ENCODE measurements around the gene FGFRL1.

The FGFRL1 gene

GRCh38 chr4:1058997-1059665 is 47.7 kb downstream of the FGFRL1 start:
- Mint-ChIP-seq H3K9me3 (no peaks in the 10 kb centered on the region), H3K4me1 (ENCODE audit: low read depth) (peaks cover 18% of the 10 kb centered on the region), H3K4me3 (no peak overlapping the region), H3K27ac (no peak overlapping the region), H3K27me3 (ENCODE audit: low read depth) (peaks cover 17% of the 10 kb centered on the region), H3K36me3 (ENCODE audit: low read depth) (no peaks in the 10 kb centered on the region)

GRCh38 chr4:1060121-1060520 is 48.7 kb downstream of the FGFRL1 start:
- Mint-ChIP-seq H3K27me3 (ENCODE audit: low read depth) (peaks cover 27% of the 10 kb centered on the region), H3K9me3 (no peaks in the 10 kb centered on the region), H3K27ac (no peak overlapping the region), H3K4me1 (ENCODE audit: low read depth) (peaks cover 18% of the 10 kb centered on the region), H3K4me3 (no peak overlapping the region), H3K36me3 (ENCODE audit: low read depth) (no peaks in the 10 kb centered on the region)

- no peak overlapping the region for H3K27ac Mint-ChIP-seq
Observed at GRCh38 chr4:1060621-1061020, 49.2 kb downstream of the FGFRL1 start.

GRCh38 chr4:1061056-1061700 is 49.8 kb downstream of the FGFRL1 start:
- Mint-ChIP-seq H3K27me3 (ENCODE audit: low read depth) (peaks cover 31% of the 10 kb centered on the region), H3K9me3 (no peaks in the 10 kb centered on the region), H3K4me3 (no peak overlapping the region), H3K4me1 (ENCODE audit: low read depth) (peaks cover 14% of the 10 kb centered on the region), H3K27ac (no peak overlapping the region), H3K36me3 (ENCODE audit: low read depth) (no peaks in the 10 kb centered on the region)

More at GRCh38 chr4:1060621-1061020, 49.2 kb downstream of the FGFRL1 start:
- Mint-ChIP-seq H3K36me3 (ENCODE audit: low read depth) (no peaks in the 10 kb centered on the region), H3K4me1 (ENCODE audit: low read depth) (peaks cover 18% of the 10 kb centered on the region), H3K27me3 (ENCODE audit: low read depth) (peaks cover 31% of the 10 kb centered on the region), H3K9me3 (no peaks in the 10 kb centered on the region), H3K4me3 (no peak overlapping the region)

- peaks cover 13% of the 10 kb centered on the region for H3K4me1 Mint-ChIP-seq (ENCODE audit: low read depth)
- H3K27ac Mint-ChIP-seq, result no peak overlapping the region
- H3K27me3 Mint-ChIP-seq (ENCODE audit: low read depth), result peaks cover 31% of the 10 kb centered on the region
- H3K4me3 Mint-ChIP-seq, result no peak overlapping the region
- no peaks in the 10 kb centered on the region for H3K36me3 Mint-ChIP-seq (ENCODE audit: low read depth)
- no peaks in the 10 kb centered on the region for H3K9me3 Mint-ChIP-seq
Observed at GRCh38 chr4:1061760-1062159, 50.3 kb downstream of the FGFRL1 start.

GRCh38 chr4:1062419-1062818 is 51.0 kb downstream of the FGFRL1 start:
- H3K4me1 Mint-ChIP-seq (ENCODE audit: low read depth), result peaks cover 13% of the 10 kb centered on the region
- H3K27me3 Mint-ChIP-seq (ENCODE audit: low read depth), result peaks cover 34% of the 10 kb centered on the region
- peak overlapping the region; percentile 57 for H3K4me3 Mint-ChIP-seq

GRCh38 chr4:1065732-1066131 is 54.3 kb downstream of the FGFRL1 start:
- no peak overlapping the region for H3K27ac Mint-ChIP-seq
- H3K4me3 Mint-ChIP-seq, result no peak overlapping the region
- H3K9me3 Mint-ChIP-seq, result no peaks in the 10 kb centered on the region
- peaks cover 13% of the 10 kb centered on the region for H3K4me1 Mint-ChIP-seq (ENCODE audit: low read depth)
- H3K36me3 Mint-ChIP-seq (ENCODE audit: low read depth), result no peaks in the 10 kb centered on the region
- H3K27me3 Mint-ChIP-seq (ENCODE audit: low read depth), result peaks cover 50% of the 10 kb centered on the region

More at GRCh38 chr4:1062419-1062818, 51.0 kb downstream of the FGFRL1 start:
- no peaks in the 10 kb centered on the region for H3K36me3 Mint-ChIP-seq (ENCODE audit: low read depth)
- H3K9me3 Mint-ChIP-seq, result no peaks in the 10 kb centered on the region
- peak overlapping the region; percentile 46 for H3K27ac Mint-ChIP-seq

GRCh38 chr4:1069394-1069793 is 58.0 kb downstream of the FGFRL1 start:
- no peak overlapping the region for H3K4me3 Mint-ChIP-seq

GRCh38 chr4:1072830-1073446 is 61.5 kb downstream of the FGFRL1 start:
- no peak overlapping the region for H3K27ac Mint-ChIP-seq

More at GRCh38 chr4:1069394-1069793, 58.0 kb downstream of the FGFRL1 start:
- H3K9me3 Mint-ChIP-seq, result no peaks in the 10 kb centered on the region
- no peak overlapping the region for H3K27ac Mint-ChIP-seq
- peaks cover 46% of the 10 kb centered on the region for H3K27me3 Mint-ChIP-seq (ENCODE audit: low read depth)
- H3K36me3 Mint-ChIP-seq (ENCODE audit: low read depth), result no peaks in the 10 kb centered on the region
- H3K4me1 Mint-ChIP-seq (ENCODE audit: low read depth), result peaks cover 8% of the 10 kb centered on the region

GRCh38 chr4:1074077-1074476 is 62.7 kb downstream of the FGFRL1 start:
- H3K27me3 Mint-ChIP-seq (ENCODE audit: low read depth), result peaks cover 30% of the 10 kb centered on the region
- no peaks in the 10 kb centered on the region for H3K9me3 Mint-ChIP-seq
- H3K4me1 Mint-ChIP-seq (ENCODE audit: low read depth), result peaks cover 8% of the 10 kb centered on the region
- no peak overlapping the region for H3K27ac Mint-ChIP-seq
- no peak overlapping the region for H3K4me3 Mint-ChIP-seq
- H3K36me3 Mint-ChIP-seq (ENCODE audit: low read depth), result no peaks in the 10 kb centered on the region

More at GRCh38 chr4:1072830-1073446, 61.5 kb downstream of the FGFRL1 start:
- Mint-ChIP-seq H3K27me3 (ENCODE audit: low read depth) (peaks cover 35% of the 10 kb centered on the region), H3K9me3 (no peaks in the 10 kb centered on the region), H3K36me3 (ENCODE audit: low read depth) (no peaks in the 10 kb centered on the region), H3K4me3 (no peak overlapping the region), H3K4me1 (ENCODE audit: low read depth) (peaks cover 8% of the 10 kb centered on the region)

GRCh38 chr4:1075225-1075624 is 63.8 kb downstream of the FGFRL1 start:
- Mint-ChIP-seq H3K4me1 (ENCODE audit: low read depth) (peaks cover 8% of the 10 kb centered on the region), H3K27me3 (ENCODE audit: low read depth) (peaks cover 24% of the 10 kb centered on the region), H3K36me3 (ENCODE audit: low read depth) (no peaks in the 10 kb centered on the region), H3K27ac (no peak overlapping the region), H3K9me3 (no peaks in the 10 kb centered on the region), H3K4me3 (no peak overlapping the region)

- no peak overlapping the region for H3K27ac Mint-ChIP-seq
- H3K27me3 Mint-ChIP-seq (ENCODE audit: low read depth), result peaks cover 20% of the 10 kb centered on the region
- H3K4me3 Mint-ChIP-seq, result no peak overlapping the region
- no peaks in the 10 kb centered on the region for H3K9me3 Mint-ChIP-seq
- no peaks in the 10 kb centered on the region for H3K36me3 Mint-ChIP-seq (ENCODE audit: low read depth)
- peaks cover 8% of the 10 kb centered on the region for H3K4me1 Mint-ChIP-seq (ENCODE audit: low read depth)
Observed at GRCh38 chr4:1075809-1076699, 64.6 kb downstream of the FGFRL1 start.

Data from T-helper 1 cell treated with Interleukin-12 subunit alpha and Interleukin-12 subunit beta and Interleukin-4 antibody, amounts not matched to agents 30 μg/mL and 1 μg/mL, for 36 hours (primary cell).